Liver (tissue), 9 donors: ENCODE measurements around the gene PKD2. TPM values are rescaled to one million over a fixed set of nuclear protein-coding genes. Genes with fewer than 3 reads are reported as not detected.

Experiments
- DNase-seq: peaks from one replicate; pipeline ENCODE4 v3.0.0-alpha.2; 2017; ENCODE audit warnings: low spot score
- H3K27ac ChIP-seq, 2 donors: one replicate each; pipeline ENCODE4 v1.7.0; 2013; ENCODE audit warnings: inconsistent platforms in 2 of 2, low read length in 2 of 2, control low read depth in 1 of 2, low read depth in 1 of 2, mild to moderate bottlenecking in 1 of 2
- H3K27me3 ChIP-seq, 4 donors: one replicate each; pipeline versions ENCODE4 v1.6.1 to v1.7.0; 2013; ENCODE audit warnings: low read length in 3 of 4, inconsistent platforms in 1 of 4, mild to moderate bottlenecking in 1 of 4, moderate library complexity in 1 of 4; ENCODE audit not compliant: control insufficient read depth in 4 of 4, insufficient read depth in 4 of 4
- H3K36me3 ChIP-seq, 4 donors: one replicate each; pipeline versions ENCODE4 v1.6.1 to v1.7.0; 2013; ENCODE audit warnings: low read length in 3 of 4, mild to moderate bottlenecking in 3 of 4, low read depth in 1 of 4, moderate library complexity in 1 of 4; ENCODE audit not compliant: control insufficient read depth in 4 of 4, insufficient read depth in 3 of 4
- H3K4me1 ChIP-seq, 4 donors: one replicate each; pipeline versions ENCODE4 v1.6.1 to v1.7.0; 2013; ENCODE audit warnings: low read length in 3 of 4, mild to moderate bottlenecking in 3 of 4, moderate library complexity in 1 of 4; ENCODE audit not compliant: control insufficient read depth in 4 of 4, insufficient read depth in 4 of 4
- H3K4me3 ChIP-seq, 3 donors: one replicate each; pipeline versions ENCODE4 v1.6.1 to v1.7.0; 2013; ENCODE audit warnings: low read length in 3 of 3, control low read depth in 1 of 3, low read depth in 1 of 3, mild to moderate bottlenecking in 1 of 3
- H3K9ac ChIP-seq, 2 donors: one replicate each; pipeline ENCODE4 v1.7.0; 2013; ENCODE audit warnings: low read length in 2 of 2, mild to moderate bottlenecking in 2 of 2, moderate library complexity in 2 of 2, control low read depth in 1 of 2, low read depth in 1 of 2
- H3K9me3 ChIP-seq, 4 donors: one replicate each; pipeline versions ENCODE4 v1.6.1 to v1.7.0; 2013; ENCODE audit warnings: low read length in 3 of 4; ENCODE audit not compliant: control insufficient read depth in 4 of 4
- EGR1 ChIP-seq, 2 donors: IDR thresholded peaks; 2 replicates each; pipeline ENCODE4 v1.6.1; 2016 to 2018; ENCODE audit warnings: antibody characterized with exemption in 2 of 2, low read depth in 2 of 2
- FOXA2 ChIP-seq: IDR thresholded peaks from 2 replicates; pipeline ENCODE4 v1.6.1; 2016; ENCODE audit warnings: antibody characterized with exemption
- GABPA ChIP-seq, 2 donors: IDR thresholded peaks in 1 of 2; conservative IDR thresholded peaks in 1 of 2; 2 replicates each; pipeline ENCODE4 v1.6.1; 2016; ENCODE audit warnings: antibody characterized with exemption in 2 of 2, mild to moderate bottlenecking in 1 of 2, moderate library complexity in 1 of 2
- HNF4A ChIP-seq, 2 donors: conservative IDR thresholded peaks; 2 replicates each; pipeline ENCODE4 v1.6.1; 2016; ENCODE audit warnings: antibody characterized with exemption in 2 of 2, mild to moderate bottlenecking in 2 of 2
- JUND ChIP-seq, 2 donors: IDR thresholded peaks; 2 replicates each; pipeline ENCODE4 v1.6.1; 2016; ENCODE audit warnings: antibody characterized with exemption in 2 of 2
- NR2F2 ChIP-seq: IDR thresholded peaks from 2 replicates; pipeline ENCODE4 v1.6.1; 2016; ENCODE audit warnings: antibody characterized with exemption
- RAD21 ChIP-seq, 2 donors: IDR thresholded peaks; 2 replicates each; pipeline ENCODE4 v1.6.1; 2016; ENCODE audit warnings: antibody characterized with exemption in 2 of 2, mild to moderate bottlenecking in 2 of 2
- YY1 ChIP-seq: IDR thresholded peaks from 2 replicates; pipeline ENCODE4 v1.6.1; 2016; ENCODE audit warnings: antibody characterized with exemption, mild to moderate bottlenecking
- ZBTB33 ChIP-seq: IDR thresholded peaks from 2 replicates; pipeline ENCODE4 v1.6.1; 2016; ENCODE audit warnings: antibody characterized with exemption
- WGBS: extraction: QIAGEN DNeasy Blood & Tissue Kit; methylation state at CpG from one replicate; pipeline ENCODE4 v1.1.7; 2013; 5-methylcytosine and 5-hydroxymethylcytosine counted together
- polyA plus RNA-seq, 2 donors: library from polyadenylated mRNA; stranded (reverse) in 1 of 2; unstranded in 1 of 2; fragments of 200-250 nt in 1 of 2; fragments of >200 nt in 1 of 2; fragmentation: Nextera tagmentation in 1 of 2; extraction: Ambion mirVana in 1 of 2; gene quantifications; one replicate each; pipeline versions ENCODE4 v1.2.1 to v1.2.3, GENCODE V29; 2013 to 2015
- total RNA-seq, 2 donors: library from RNA; depleted of rRNA; stranded (reverse); fragments of >200 nt; gene quantifications; one replicate each; pipeline ENCODE4 v1.2.3, GENCODE V29; 2014
- donor health status: healthy.
- donor health status: healthy.
- donor health status: healthy.
- donor health status: healthy.
- donor health status: healthy.

Gene PKD2
- total RNA-seq (10 to 100 TPM; 10.5 to 11.4 TPM), polyA plus RNA-seq (1 to 10 TPM; 1.5 to 3.8 TPM)

- Histone ChIP-seq H3K4me3 (peak within 1 kb of the TSS; percentile 66 to 90 (median 78)), H3K9me3 (no peaks in the 10 kb centered on the region), H3K27ac (peak within 1 kb of the TSS; percentile 4 to 61), H3K36me3 (no peaks in the 10 kb centered on the region), H3K9ac (peak within 1 kb of the TSS in 1 of 2 donors; percentile 28), H3K27me3 (no peaks in the 10 kb centered on the region), H3K4me1 (peaks cover 4 to 12% (median 9%) of the 10 kb centered on the region in 4 donors)
- DNase-seq, result peak; percentile 83
- under 1% methylated on average over 115 of the region's 116 CpGs for WGBS
- TF ChIP-seq YY1 (peak; percentile 48), NR2F2 (no peak), RAD21 (IDR thresholded peaks at IDR 0.05) (no peak), GABPA (IDR thresholded peaks at IDR 0.05 in 1 of 2, conservative IDR thresholded peaks at IDR 0.05 in 1 of 2) (no peak), ZBTB33 (no peak), HNF4A (conservative IDR thresholded peaks at IDR 0.05) (no peak), EGR1 (IDR thresholded peaks at IDR 0.05; ENCODE audit: low read depth in 2 of 2) (peak in 1 of 2 donors; percentile 38)
Measured at GRCh38 chr4:88007304-88008121, at the start of gene PKD2. TSS of gene PKD2 (plus strand) at chr4:88007635. CDS start at chr4:88007734, 99 bp downstream.

- H3K27ac ChIP-seq, result no peak overlapping the region
- no peak for TF ChIP-seq HNF4A (conservative IDR thresholded peaks at IDR 0.05)
- no peaks in the 10 kb centered on the region for H3K9me3 ChIP-seq
- no peaks in the 10 kb centered on the region for H3K36me3 ChIP-seq
- no peak overlapping the region for H3K4me3 ChIP-seq
- no peak overlapping the region for H3K9ac ChIP-seq
- 81% methylated on average over 1 of the region's 1 CpG for whole genome bisulfite sequencing
- no peaks in the 10 kb centered on the region for H3K4me1 ChIP-seq
- DNase-seq, result no peak
- H3K27me3 ChIP-seq, result no peaks in the 10 kb centered on the region
Measured at GRCh38 chr4:87961993-87962392, 45.4 kb upstream of the PKD2 start.

- H3K4me3 ChIP-seq, result no peak overlapping the region
- DNase-seq, result no peak
- no peaks in the 10 kb centered on the region for H3K27me3 ChIP-seq
- H3K27ac ChIP-seq, result no peak overlapping the region
- H3K9me3 ChIP-seq, result no peaks in the 10 kb centered on the region
- TF ChIP-seq FOXA2 (no peak), RAD21 (IDR thresholded peaks at IDR 0.05) (no peak), JUND (IDR thresholded peaks at IDR 0.05) (no peak)
- no peak overlapping the region for H3K9ac ChIP-seq
- WGBS, result 90% methylated on average over 5 of the region's 5 CpGs
- no peaks in the 10 kb centered on the region for H3K4me1 ChIP-seq
- H3K36me3 ChIP-seq, result no peaks in the 10 kb centered on the region
Measured at GRCh38 chr4:87962398-87963146, 44.9 kb upstream of the PKD2 start.
